HG03139 (cell line): ENCODE results near the gene SKI.

Experiments
- ATAC-seq: cut with Tn5 transposase; IDR thresholded peaks from one replicate; pipeline ENCODE4 v1.9.1; 2021; ENCODE audit not compliant: unreplicated experiment

SKI gene

GRCh38 chr1:2274929-2275475 lies 46.9 kb downstream of the SKI start:
- ATAC-seq, result no peak

GRCh38 chr1:2275796-2276536 lies 47.8 kb downstream of the SKI start:
- ATAC-seq, result no peak

GRCh38 chr1:2276803-2277580 lies 48.9 kb downstream of the SKI start:
- no peak for ATAC-seq

- no peak for ATAC-seq
These were observed 49.8 kb downstream of the SKI start for GRCh38 chr1:2277741-2278488.

- ATAC-seq, result no peak
These were observed 50.6 kb downstream of the SKI start for GRCh38 chr1:2278591-2279209.

- no peak for ATAC-seq
These were observed 51.1 kb downstream of the SKI start for GRCh38 chr1:2279210-2279639.

GRCh38 chr1:2279817-2280216 lies 51.7 kb downstream of the SKI start:
- ATAC-seq, result no peak

GRCh38 chr1:2282556-2283270 lies 54.6 kb downstream of the SKI start:
- no peak for ATAC-seq

GRCh38 chr1:2283371-2283990 lies 55.4 kb downstream of the SKI start:
- ATAC-seq, result no peak

GRCh38 chr1:2283991-2284895 lies 56.1 kb downstream of the SKI start:
- ATAC-seq, result no peak

GRCh38 chr1:2284932-2285331 lies 56.8 kb downstream of the SKI start:
- no peak for ATAC-seq

GRCh38 chr1:2286923-2287322 lies 58.8 kb downstream of the SKI start:
- ATAC-seq, result no peak

GRCh38 chr1:2287649-2288048 lies 59.5 kb downstream of the SKI start:
- ATAC-seq, result no peak

- ATAC-seq, result no peak
These were observed 60.2 kb downstream of the SKI start for GRCh38 chr1:2288311-2288710.

GRCh38 chr1:2288816-2289536 lies 60.9 kb downstream of the SKI start:
- ATAC-seq, result no peak

- ATAC-seq, result no peak
These were observed 61.5 kb downstream of the SKI start for GRCh38 chr1:2289607-2290006.

GRCh38 chr1:2290171-2290578 lies 62.1 kb downstream of the SKI start:
- no peak for ATAC-seq
